ENCODE results near the gene MSRB3. TPM values are rescaled to one million over a fixed set of nuclear protein-coding genes. Genes with fewer than 3 reads are reported as not detected.

MSRB3 gene
- total RNA-seq, 1 experiment from 2014 or later = 1.1 TPM

- Histone ChIP-seq H3K79me1 (ENCODE audit: insufficient read depth, low read depth, low read length, poor library complexity, severe bottlenecking) (no peaks in the 10 kb centered on the region), H3K18ac (ENCODE audit: insufficient read length, low read depth, low read length) (no peak overlapping the region), H4K20me1 (ENCODE audit: control insufficient read depth, insufficient read depth, insufficient read length) (no peaks in the 10 kb centered on the region), H3K27me3 (ENCODE audit: insufficient read depth, low read length) (no peaks in the 10 kb centered on the region), H3K4me2 (ENCODE audit: insufficient read depth, insufficient read length, low read length) (no peak overlapping the region), H2BK12ac (ENCODE audit: insufficient read length, low read depth, low read length) (no peak overlapping the region), H3K14ac (ENCODE audit: insufficient read depth, low read length) (no peak overlapping the region), H2BK20ac (ENCODE audit: low read depth, low read length, poor library complexity, severe bottlenecking) (no peak overlapping the region), H3K27ac (ENCODE audit: insufficient read length, low read depth, low read length) (no peak overlapping the region), H2BK15ac (ENCODE audit: low read depth, low read length) (no peak overlapping the region), H3K4me1 (ENCODE audit: insufficient read depth, low read length) (no peaks in the 10 kb centered on the region; the same call in 1 of the 2 replicates), H3K56ac (ENCODE audit: insufficient read length, low read depth, low read length) (no peak overlapping the region), H2AK5ac (ENCODE audit: insufficient read length, low read length) (no peak overlapping the region), H2BK120ac (ENCODE audit: low read depth, low read length, poor library complexity, severe bottlenecking) (no peak overlapping the region), H3K9me3 (ENCODE audit: control insufficient read depth, low read depth, low read length) (no peaks in the 10 kb centered on the region), H3T11ph (ENCODE audit: low read length) (no peak overlapping the region), H3K79me2 (ENCODE audit: insufficient read depth, low read length) (no peaks in the 10 kb centered on the region), H4K5ac (ENCODE audit: insufficient read length, low read depth, low read length) (no peak overlapping the region), H3K23ac (ENCODE audit: insufficient read length, low read depth, low read length) (no peak overlapping the region), H2BK5ac (ENCODE audit: insufficient read length, low read length) (no peak overlapping the region), H3K4ac (ENCODE audit: low read depth, low read length) (no peak overlapping the region), H4K8ac (replicated peaks; ENCODE audit: insufficient read length, low read depth, low read length) (no peak overlapping the region), H3K23me2 (ENCODE audit: insufficient read length, low read depth, low read length, poor library complexity, severe bottlenecking) (no peaks in the 10 kb centered on the region), H3K9ac (ENCODE audit: extremely low read depth, insufficient read length, low read length) (no peak overlapping the region), H4K91ac (ENCODE audit: insufficient read length, low read depth, low read length) (no peak overlapping the region), H2AFZ (ENCODE audit: low read length) (no peak overlapping the region)
- Mint-ChIP-seq H3K9me3 (peaks cover 4 to 8% of the 10 kb centered on the region in 2 experiments; a peak in 4 of 5 replicates), H3K27me3 (ENCODE audit: low read depth) (no peaks in the 10 kb centered on the region; the same call in 1 of the 2 replicates), H3K4me3 (no peak overlapping the region), H3K36me3 (ENCODE audit: insufficient read depth in 1 of 3, low read depth in 3 of 3) (no peaks in the 10 kb centered on the region; a peak in 3 of 7 replicates), H3K27ac (no peak overlapping the region), H3K4me1 (no peaks in the 10 kb centered on the region)
- DNase-seq = no peak
- WGBS (ENCODE audit: extremely low coverage, insufficient read length, low lambda C conversion rate) = no CpG with 5 or more reads among the region's 5 CpGs
- no peak for TF ChIP-seq CTCF (conservative IDR thresholded peaks at IDR 0.05)
Measured at GRCh38 chr12:65392491-65392890, 114.0 kb downstream of the MSRB3 start.
